Measurements from ENCODE around the gene FOXN3. TPM values are rescaled to one million over a fixed set of nuclear protein-coding genes. Genes with fewer than 3 reads are reported as not detected.

Gene FOXN3
- total and polyA plus RNA-seq, 2 donors (not counting 3 experiments of a cell fraction or from before 2014, with no cell fraction given): 16.9 to 41.8 TPM

DNA sequence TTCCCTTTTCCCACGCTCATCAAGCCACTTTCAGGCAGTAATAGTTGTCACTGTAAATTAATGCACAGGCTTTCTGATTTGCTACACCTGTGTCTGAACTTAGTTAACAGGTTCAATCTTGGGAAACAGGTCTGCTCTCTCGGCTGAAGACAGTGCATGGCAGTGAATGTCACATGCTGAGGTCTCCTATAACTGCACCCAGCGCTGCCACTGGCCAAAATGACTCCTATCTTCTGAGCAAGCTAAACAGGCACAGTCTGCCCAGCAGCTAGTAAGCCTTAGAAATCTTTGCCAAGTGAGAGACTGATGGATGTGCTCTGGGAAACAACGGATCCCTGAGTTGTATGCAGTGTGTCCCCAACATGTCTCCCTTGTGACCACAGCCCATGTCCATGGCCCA lies 25.2 kb upstream of the FOXN3 start:
- no peak overlapping the region for H2AFZ ChIP-seq (ENCODE audit: low read depth, low read length)
- H3K4me2 ChIP-seq (ENCODE audit: insufficient read depth, low read length): no peak overlapping the region
- no peaks in the 10 kb centered on the region for H4K20me1 ChIP-seq (replicated peaks; ENCODE audit: control insufficient read depth, extremely low read depth, insufficient read depth, low read length)
- no peaks in the 10 kb centered on the region for H3K79me2 ChIP-seq (ENCODE audit: control insufficient read depth, insufficient read depth, low read length)
- H3K4me3 ChIP-seq (replicated peaks in 1 of 3; ENCODE audit: insufficient read depth in 1 of 3, low read depth in 1 of 3, low read length in 3 of 3): no peak overlapping the region
- no peaks in the 10 kb centered on the region for H3K9me1 ChIP-seq (replicated peaks; ENCODE audit: control insufficient read depth, extremely low read depth, insufficient read depth, low read length)
- DNase-seq (ENCODE audit: low read depth, low spot score): no peak
- CTCF ChIA-PET: no interaction called here
- FAIRE-seq: no peak
- peaks cover 26% of the 10 kb centered on the region for H3K4me1 ChIP-seq (ENCODE audit: control insufficient read depth, extremely low read depth, insufficient read depth, low read length)
- intact Hi-C loops (cut with micrococcal nuclease): no loop called here
- TF ChIP-seq FOS (IDR thresholded peaks at IDR 0.05; ENCODE audit: borderline replicate concordance, insufficient read depth, low read length) (no peak), GATA2 (IDR thresholded peaks at IDR 0.05; ENCODE audit: insufficient read depth, insufficient read length, low read depth, low read length) (no peak), POLR2A (IDR thresholded peaks at IDR 0.05; ENCODE audit: low read depth, low read length) (no peak), JUN (IDR thresholded peaks at IDR 0.05; ENCODE audit: borderline replicate concordance, insufficient read depth, insufficient read length, low read depth) (no peak), EZH2 (IDR thresholded peaks at IDR 0.05; ENCODE audit: borderline replicate concordance, low read depth, low read length, severe bottlenecking) (no peak), MYC (IDR thresholded peaks at IDR 0.05; ENCODE audit: low read depth, low read length) (no peak), MAX (IDR thresholded peaks at IDR 0.05; ENCODE audit: insufficient read depth, insufficient read length) (no peak), POLR2AphosphoS5 (IDR thresholded peaks at IDR 0.05; ENCODE audit: insufficient read depth, low read depth, low read length) (no peak)
- TF ChIP-seq, protein P1, sequence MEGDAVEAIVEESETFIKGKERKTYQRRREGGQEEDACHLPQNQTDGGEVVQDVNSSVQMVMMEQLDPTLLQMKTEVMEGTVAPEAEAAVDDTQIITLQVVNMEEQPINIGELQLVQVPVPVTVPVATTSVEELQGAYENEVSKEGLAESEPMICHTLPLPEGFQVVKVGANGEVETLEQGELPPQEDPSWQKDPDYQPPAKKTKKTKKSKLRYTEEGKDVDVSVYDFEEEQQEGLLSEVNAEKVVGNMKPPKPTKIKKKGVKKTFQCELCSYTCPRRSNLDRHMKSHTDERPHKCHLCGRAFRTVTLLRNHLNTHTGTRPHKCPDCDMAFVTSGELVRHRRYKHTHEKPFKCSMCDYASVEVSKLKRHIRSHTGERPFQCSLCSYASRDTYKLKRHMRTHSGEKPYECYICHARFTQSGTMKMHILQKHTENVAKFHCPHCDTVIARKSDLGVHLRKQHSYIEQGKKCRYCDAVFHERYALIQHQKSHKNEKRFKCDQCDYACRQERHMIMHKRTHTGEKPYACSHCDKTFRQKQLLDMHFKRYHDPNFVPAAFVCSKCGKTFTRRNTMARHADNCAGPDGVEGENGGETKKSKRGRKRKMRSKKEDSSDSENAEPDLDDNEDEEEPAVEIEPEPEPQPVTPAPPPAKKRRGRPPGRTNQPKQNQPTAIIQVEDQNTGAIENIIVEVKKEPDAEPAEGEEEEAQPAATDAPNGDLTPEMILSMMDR (IDR thresholded peaks at IDR 0.05; ENCODE audit: extremely low read depth in 1 of 2, insufficient read depth in 1 of 2, low read depth in 1 of 2, low read length in 2 of 2): no peak
- POLR2A ChIA-PET: no interaction called here
- no peak overlapping the region for H3K9ac ChIP-seq (replicated peaks; ENCODE audit: extremely low read depth, insufficient read depth, low read length)
- no peaks in the 10 kb centered on the region for H3K36me3 ChIP-seq (ENCODE audit: control insufficient read depth in 2 of 2, extremely low read depth in 1 of 2, insufficient read depth in 2 of 2, low read length in 2 of 2)
- H3K27ac ChIP-seq (ENCODE audit: insufficient read depth, low read depth, low read length): no peak overlapping the region
- BruUV-seq (replicated peaks): no TSS peak
- no peaks in the 10 kb centered on the region for H3K27me3 ChIP-seq (ENCODE audit: control insufficient read depth in 2 of 2, insufficient read depth in 2 of 2, low read length in 2 of 2)
- dilution Hi-C loops (cut with MboI; ENCODE audit: extremely low pct_ligation_motif_present, low sequenced_read_pairs): no loop called here
- H3K9me3 ChIP-seq (replicated peaks; ENCODE audit: control insufficient read depth, insufficient read depth, low read length): no peaks in the 10 kb centered on the region
